ENCODE results near the gene PDE4D.

GRCh38 chr5:59866661-59867060, 26.9 kb downstream of the PDE4D start:
- TF ChIP-seq MAZ (IDR thresholded peaks at IDR 0.05; ENCODE audit: borderline replicate concordance, low read depth, low read length) (no peak), CTCF (conservative IDR thresholded peaks at IDR 0.05; ENCODE audit: low read depth, low read length) (no peak)

Data from IMR-90 (cell line).